Putamen (tissue), 1 donor: ENCODE data around the gene NKX2-2.

Source experiments
- DNase-seq: peaks from one replicate; pipeline ENCODE4 v3.0.0-alpha.2; 2016; ENCODE audit warnings: low spot score

Gene NKX2-2

DNA sequence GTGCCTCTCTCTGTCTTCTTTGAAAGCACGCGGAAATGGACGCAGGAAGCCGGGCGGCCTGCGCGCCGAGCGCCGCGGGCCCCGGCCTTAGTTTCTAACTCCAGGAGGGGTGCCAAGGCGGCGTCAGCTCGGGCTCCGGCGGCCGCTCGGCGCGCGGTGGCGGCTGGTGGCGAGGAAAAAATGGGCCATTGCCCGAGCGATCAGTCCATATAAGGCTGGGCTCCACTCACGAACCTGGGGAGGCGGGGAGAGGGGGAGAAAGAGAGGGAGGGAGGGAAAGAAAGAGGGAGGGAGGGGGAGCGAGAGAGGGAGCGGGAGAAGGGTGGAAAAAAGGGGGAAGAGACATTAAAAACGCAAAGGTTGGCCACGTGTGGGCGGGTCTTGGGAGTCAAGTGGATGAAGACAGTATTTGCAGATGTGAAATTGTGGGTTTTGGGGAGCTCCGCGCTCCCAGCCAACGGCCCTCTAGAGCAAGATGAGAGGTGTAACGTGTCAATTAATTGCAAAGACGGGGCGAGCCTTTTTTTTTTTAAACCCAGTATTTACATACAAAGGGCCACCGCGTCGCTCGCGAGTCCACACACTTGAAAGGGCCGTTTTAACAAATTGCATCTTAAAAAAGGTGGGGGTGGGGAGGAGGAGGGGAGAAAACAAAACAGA is at the start of gene NKX2-2:
Gene NKX2-2, minus strand, starts transcription at position 184 of the 660 bp plus-strand sequence. CDS start 395 bp downstream, outside the sequence.
- peak; percentile 89 for DNase-seq

DNA sequence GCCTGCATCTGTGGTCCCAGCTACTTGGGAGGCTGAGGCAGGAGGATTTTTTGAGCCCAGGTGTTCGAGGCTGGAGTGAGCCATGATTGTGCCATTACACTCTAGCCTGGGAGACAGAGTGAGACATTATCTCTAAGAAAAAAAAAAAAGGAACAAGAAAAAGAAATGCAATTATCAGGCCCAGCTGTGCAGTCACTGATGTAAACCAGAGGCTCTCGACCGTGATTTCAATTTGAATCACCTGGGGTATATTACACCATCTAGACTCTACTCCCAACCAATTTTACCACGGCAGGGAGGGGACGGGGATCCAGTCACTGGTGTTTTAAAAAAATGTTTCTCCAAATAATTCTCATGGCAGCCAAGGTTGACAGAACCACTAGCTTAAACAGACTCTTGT is 48.8 kb upstream of the NKX2-2 start:
- no peak for DNase-seq

DNA sequence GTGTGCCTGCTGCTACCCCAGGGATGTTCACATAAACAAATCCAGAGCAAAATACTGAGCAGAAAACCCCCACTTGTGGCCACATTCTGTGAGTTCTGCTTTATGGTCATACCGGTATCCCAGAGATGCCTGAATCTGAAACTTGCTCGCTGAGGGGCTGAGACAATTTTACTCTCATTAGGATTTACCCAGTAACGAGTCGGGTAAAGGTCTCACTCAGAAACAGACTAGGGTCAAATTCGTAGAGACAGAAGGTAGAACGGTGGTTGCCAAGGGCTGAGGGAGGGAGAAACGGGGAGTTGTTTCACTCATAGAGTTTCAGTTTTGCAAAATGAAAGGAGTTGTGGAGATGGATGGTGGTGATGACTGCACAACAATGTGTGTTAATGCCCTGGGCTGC is 45.4 kb upstream of the NKX2-2 start:
- no peak for DNase-seq

DNA sequence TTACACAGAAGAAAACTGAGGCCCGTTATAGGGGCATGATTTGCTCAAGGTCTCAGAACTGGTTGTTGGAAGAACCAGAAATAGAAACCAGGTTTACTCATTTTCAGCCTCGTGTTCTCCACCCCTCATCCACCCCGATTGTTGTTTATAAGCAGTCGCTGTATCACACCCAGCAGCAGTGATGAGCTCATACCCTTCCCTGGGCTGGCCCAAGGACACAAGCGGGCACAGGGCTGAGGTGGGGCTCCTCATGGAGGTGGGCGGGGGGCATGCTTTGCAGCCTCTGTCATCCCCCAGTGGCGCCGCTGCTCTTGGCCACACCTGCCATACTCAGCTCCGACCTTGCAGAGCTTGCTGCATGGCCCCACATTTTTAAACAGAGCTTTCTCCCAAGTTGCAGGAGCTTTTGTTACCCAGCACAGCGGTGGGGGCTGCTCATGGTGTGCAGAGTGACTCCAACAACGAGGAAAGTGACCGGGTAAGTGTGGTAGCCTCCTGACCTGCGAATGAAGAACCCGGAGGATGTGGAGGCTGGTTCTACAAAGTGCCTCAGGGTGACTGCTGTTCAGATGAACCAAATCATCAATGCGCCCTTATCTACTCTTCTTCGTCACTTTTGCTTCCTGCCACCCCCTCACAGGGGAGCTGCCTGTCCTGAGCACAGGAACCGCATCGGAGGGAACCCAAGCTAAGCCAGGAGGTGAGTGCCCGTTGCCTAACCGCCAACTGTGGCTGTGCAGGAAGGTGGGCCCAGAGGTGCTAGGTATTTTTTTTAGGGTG is 43.6 kb upstream of the NKX2-2 start:
- DNase-seq: no peak

DNA sequence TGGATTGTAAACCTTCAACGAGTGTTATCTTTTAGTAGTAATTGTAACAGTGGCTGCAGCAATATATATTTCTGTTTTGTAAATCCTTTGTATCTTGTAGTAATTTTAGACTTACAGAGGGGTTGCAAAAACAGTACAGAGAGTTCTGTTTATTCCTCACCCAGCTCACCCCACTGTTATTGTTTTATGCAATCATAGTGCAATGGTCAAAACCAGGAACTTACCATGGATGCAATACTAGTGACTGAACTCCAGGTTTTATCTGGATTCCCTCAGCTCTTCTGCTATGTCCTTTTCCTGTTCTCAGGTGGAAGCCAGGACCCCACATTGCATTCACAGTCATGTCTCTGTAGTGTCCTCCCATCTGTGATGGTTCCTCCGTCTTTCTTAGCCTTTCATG is 42.5 kb upstream of the NKX2-2 start:
- no peak for DNase-seq

DNA sequence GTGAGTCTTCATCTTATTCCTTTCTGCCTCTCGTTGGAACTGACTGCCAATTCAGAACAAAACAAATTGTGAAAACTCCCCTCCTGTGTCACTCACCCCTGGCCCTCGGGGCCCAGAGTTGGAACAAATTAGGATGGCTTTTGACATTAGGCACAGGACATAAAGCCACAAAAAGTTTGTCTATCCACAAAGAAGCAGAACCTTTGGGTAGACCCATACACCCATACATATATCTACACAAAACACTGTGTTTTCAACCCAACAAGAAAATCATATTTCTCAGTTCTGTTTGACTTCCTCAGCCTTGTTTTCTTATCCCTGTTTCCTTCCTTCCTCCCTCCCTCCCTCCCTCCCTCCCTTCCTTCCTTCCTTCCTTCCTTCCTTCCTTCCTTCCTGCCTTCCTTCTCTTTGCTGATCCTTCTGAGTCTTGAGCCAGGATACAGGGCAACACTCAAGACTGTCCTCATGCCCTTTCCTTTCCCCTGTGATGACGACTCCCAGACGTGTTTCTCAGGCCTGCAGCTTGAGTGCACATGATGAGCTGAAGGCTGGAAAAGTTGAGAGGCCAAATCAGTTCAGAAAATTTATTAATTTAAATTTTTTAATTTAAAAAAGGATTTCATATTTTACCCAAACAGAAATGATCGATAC is 41.7 kb upstream of the NKX2-2 start:
- no peak for DNase-seq

DNA sequence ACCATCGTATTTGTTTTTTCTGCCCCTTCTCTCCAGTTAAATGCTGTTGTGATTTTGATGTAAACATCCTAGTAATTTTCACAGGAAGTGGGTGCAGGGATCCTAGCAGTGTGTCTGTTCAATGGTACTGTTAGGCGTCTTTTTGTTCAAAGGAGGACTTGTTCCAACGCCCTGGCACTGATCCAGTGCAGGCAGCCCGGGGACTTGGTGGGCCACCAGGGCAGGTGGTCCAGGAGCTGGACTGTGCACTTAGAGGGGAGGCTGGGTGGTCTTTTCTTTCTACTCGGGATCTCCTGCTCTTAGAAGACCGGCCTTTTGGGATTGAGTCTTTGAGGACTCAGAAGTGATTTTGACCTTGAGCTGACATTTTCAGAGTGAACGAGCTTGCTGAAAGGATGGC is 41.1 kb upstream of the NKX2-2 start:
- DNase-seq: peak; percentile 34

DNA sequence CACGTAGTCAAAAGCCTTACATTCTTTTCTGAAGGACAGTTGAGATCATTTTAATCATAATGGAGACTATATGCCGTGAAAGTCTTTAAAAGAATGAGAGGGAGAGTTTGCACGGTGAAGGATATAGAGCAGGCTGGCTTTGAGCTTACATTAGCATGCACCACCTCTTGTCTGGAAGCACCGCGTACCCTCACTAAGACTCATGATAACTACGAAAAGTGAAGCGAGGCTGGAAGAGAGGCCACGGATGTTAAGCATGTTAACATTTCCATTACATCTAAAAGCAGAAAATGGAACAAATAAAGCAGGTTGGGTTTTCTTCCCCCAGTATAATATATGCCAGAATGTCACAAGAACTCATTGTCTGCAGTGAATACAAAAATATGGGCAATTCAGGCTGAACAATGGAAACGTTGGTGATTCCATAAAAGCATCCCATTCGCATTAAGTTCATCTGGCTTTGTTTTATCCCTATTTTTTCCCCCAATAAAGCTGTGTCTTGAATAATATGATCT is 40.6 kb upstream of the NKX2-2 start:
- DNase-seq: peak; percentile 30

DNA sequence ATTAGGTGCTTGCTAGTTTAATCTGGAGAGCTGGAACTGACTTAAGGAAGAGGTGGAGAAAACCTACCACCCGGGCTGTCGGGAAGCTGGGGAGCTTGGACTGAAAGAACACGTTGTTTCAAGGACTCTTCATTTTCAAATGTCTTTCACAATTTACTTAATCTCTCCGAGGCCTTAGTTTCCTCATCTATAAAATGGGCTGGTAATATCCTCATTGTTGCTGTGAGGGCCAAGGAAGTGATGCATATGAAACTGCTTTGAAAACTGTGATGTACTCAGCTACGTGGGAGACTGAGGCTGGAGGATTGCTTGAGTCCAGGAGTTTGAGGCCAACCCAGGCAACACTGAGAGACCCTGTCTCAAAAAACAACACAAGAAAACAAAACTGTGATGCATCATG is 36.7 kb upstream of the NKX2-2 start:
- DNase-seq: no peak

DNA sequence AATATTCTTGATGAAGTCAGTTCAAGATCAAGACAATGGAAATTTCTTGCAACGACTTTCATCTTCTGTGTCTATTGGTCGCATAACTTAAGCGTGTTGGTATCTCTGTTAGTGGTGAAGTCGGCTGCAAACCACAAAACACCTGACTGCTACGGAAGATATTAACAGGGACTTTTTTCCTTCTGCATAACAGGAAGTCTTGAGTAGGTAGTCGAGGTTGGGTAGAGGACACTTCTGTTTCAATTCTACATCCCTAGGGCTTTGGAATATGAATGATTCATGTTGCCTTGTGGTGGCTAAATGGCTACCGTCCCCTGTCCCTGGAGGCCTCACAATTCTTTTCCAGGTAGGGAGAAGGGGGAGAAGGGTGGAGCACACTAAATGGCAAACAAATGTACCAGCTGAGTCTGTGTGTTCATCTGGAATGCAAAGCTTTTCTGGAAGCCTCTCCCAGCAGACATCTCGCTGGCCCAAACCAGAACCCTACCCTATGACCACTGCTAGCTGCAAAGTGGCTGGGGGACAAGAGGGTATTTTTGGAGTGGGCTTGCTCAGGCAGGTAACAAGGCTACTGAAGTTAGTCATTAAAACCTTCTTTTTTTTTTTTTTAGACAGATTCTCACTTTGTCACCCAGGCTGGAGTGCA is 34.6 kb upstream of the NKX2-2 start:
- no peak for DNase-seq

DNA sequence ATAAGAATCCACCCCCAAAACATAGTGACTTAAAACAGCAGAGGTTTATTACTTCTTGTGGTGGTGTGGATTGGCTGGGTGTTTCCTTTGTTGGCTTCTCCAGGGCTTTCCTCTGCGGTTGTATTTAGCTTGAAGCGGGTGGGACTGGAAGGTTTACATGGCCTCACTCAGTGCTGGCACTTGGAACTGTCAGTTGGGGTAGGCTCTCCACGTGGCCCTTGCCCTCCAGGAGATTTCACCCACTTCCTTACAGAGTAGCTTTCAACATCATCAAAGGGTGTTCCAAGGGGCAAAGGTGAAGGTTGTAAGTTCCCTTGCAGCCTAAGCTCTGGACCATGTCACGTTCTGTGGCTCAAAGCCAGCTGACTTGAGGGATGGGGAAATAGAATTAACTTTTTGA is 32.5 kb upstream of the NKX2-2 start:
- DNase-seq: no peak

DNA sequence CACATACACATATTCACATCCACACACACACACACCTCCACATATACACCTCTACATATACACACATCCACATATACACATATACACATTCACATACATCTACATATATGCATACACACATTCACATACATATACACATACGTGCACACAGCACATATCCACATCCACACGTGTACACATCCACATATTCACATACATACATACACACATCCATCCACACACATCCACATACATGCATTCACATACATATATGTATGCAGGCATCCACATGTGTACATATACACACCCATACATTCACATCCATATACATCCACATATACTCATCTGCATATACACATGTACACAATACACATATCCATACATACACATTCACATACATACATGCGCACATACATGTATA is 25.6 kb upstream of the NKX2-2 start:
- no peak for DNase-seq

DNA sequence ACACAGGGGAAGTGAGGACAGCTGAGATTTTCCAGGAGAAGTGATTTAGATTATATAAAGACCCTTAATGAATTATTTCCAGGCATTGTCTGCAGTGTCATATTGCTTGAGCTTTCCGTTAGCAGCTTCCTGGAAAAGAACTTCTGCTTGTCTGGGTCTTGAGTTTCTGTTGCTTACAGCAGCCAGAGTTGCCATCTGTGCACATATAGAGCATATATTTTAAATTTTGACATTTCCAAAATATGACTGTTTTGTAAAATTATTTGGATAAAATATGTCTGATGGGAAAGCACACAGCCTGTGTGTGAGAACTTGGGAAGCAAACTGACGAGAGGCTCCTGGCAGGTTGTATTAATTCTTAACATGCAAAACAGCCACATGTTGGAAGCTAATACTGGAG is 21.0 kb upstream of the NKX2-2 start:
- DNase-seq: no peak

DNA sequence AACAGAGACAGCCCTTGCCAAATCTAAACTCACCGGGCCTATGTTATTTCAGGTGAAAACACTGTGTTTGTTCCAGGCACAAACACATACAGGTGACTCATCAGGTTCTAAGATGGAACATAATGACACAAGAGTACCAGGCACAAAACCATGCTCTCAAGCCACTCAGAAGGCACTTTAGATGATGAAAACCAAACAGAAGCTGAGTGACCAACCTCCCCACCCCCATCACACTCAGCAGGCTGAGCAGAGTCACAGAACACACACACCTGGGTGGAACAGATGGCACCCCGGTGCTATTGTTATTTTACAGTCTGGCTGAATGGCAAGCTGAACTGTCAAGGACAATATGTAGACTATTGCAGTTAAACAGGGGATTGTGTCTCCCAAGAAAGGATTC is 20.6 kb upstream of the NKX2-2 start:
- no peak for DNase-seq

DNA sequence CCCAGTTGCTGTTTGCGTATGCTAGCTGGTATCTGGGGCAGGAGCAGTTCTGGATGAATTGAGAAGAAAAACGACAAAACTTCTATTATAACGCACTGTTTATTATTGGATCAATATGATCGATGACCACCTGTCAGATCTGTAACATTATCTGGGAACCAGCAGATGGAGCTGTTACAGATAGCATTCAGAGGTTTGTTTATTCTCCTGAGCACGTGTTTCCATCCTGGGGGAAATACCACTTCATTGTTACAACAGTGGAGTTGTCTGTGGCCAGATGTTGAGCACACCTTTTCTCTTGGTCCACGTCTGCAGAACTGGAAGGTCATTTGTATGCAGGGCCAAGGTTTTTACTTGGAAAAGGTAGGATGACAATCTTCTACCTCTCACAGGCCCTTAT is 16.0 kb upstream of the NKX2-2 start:
- no peak for DNase-seq

DNA sequence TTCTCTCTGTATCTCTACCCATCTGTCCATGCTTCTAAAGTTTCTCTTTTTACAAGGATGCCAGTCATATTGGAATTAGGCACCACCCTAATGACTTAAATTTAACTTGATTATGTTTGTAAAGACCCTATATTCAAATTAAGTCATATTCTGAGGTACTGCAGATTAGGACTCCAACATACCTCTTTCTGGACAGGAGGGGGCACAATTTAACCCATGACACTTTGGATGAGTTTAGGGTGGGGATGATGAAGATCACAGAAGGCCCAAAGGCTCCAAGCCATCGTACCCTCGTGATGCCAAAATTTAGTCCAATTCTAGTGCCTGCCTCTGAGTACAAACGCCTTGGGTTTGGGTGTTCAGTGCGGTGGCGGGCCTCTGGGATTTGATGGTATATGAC is 15.0 kb upstream of the NKX2-2 start:
- no peak for DNase-seq

DNA sequence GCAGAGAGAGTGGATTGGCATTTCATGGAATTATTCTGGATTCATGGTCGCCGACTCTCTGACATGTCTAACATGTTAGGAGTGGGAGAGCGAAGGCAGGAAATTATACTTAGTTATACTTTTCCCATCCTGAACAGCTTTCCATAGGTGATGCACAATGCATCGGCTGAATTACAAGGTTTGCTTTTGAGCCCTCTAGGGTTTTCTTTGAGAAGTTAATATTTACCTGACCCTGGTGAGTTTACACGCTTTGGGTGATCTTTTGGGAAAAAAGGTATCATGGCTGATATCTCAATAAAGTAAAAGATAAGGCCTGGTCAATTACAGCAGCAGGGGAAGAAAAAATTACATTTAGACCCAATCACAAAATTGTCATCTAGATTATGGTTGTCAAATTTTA is 14.0 kb upstream of the NKX2-2 start:
- no peak for DNase-seq

DNA sequence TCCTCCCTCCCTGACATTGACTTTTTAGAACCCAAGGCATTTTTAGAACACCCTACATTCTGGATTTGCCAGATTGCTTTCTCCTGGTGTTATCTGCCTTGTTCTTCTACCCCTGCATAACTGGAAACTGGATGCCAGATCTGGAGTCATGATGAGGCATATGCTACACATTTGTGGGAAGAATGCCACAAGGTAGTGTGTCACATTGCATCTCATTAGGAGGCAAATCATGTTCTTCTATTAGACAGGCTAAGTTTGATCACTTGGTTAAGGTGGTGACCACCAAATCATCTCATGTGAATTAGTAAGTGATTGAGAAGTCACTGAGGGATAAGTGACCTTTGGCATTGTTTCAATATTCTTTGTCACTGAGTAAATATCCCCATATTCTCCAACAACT is 12.9 kb upstream of the NKX2-2 start:
- DNase-seq: no peak

DNA sequence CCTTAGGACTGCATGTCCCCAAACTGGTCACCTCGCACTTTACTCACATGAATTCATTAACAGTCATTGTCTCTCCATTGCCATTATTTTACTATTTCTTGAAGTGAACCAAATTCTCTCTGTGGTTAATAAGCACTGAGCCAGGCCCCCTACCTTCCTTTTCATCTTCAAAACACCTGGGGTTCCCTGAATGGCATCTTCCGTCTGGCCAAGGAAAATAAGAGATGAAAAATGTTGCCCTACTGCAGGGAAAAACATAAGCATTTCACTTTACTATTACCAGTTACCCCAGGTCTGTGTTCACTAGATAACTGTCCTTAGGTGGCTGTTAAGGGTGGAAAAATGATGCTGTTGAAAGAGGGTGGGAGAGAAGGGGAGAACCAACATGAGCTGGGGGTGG is 10.0 kb upstream of the NKX2-2 start:
- DNase-seq: no peak

DNA sequence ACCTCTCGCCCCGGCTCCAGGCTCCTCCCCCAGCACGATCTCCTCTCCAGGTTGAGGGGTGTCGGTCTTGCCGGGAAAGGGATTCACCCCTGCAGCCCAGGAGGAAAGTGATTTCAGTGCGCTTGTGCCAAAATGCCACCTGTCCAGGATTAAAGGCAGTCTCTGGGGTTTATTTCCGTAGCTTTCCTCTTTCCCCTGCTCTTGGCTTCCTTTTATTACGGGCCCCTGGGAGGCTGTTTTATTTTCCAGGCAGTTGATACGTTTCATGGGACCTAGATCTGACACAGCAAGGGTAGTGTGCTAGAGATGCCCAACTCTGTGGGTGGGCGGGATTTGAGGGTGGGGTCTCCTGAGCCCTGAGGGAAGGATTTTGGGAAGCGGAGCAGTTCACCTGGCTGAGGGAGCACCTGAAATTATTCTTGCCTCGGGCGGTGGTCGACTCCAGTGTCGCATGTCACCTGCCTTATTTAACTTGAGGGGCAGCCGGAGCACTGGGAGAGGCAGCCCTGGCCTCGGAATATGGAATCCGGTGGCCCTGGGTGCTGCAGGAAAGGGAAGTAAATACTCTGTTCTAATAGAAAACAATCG is 9.5 kb upstream of the NKX2-2 start:
- no peak for DNase-seq

DNA sequence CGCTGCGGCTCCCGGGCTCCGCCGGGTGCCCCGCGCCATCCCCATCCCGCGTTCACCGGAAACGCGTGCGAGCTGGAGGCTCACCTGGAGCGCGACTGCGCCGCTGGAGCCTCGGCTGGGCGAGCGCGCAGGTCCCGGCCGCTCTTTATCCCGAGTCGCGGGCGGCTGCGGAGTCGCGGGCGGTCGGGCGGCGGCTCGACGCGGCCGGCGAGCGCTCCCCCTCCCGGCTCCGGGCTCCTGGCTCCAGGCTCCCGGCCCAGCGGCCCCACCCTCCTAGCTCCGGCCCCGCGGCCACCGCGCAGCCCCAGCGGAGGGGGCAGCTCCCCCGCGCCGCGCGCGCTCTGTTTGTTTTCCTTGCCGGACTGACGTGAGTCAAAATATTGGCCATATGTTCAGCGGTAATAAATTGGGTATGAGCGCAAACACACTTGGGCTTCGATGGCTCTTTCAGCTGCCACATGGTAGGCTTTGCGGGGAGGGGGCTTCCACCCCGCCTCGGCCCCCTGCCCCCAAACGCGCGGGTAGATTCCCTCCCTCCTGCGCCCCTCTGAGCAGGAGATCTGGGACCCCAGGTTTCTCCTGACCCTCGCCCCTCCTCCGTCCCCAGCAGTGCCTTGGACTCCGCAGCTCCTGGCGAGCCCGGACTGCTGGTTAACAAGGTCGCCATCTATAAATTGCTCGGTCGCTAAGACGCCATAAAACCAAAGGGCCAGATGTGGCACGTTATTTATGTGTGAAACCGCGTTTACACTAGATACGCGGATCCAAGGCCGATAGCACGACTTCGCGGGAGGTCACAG is 8.8 kb upstream of the NKX2-2 start:
- DNase-seq: peak; percentile 72
